Activated naive CD4-positive, alpha-beta T cell treated with anti-CD3 and anti-CD28 coated beads for 36 hours (primary cell): ENCODE measurements around the gene RCOR1. TPM values are rescaled to one million over a fixed set of nuclear protein-coding genes. Genes with fewer than 3 reads are reported as not detected.

Source experiments
- CTCF ChIA-PET: fragments of 350-600 bp; sonication (Branson Sonifier 250); formaldehyde crosslinking; loops from one replicate; lab custom pipeline; 2021; ENCODE audit warnings: antibody characterized with exemption; lab: Charles Lee
- DNase-seq: peaks from one replicate; pipeline ENCODE4 v3.0.0-alpha.2; 2020
- H3K27ac Mint-ChIP-seq: one replicate; pipeline ENCODE4 v1.8.0; 2021; ENCODE audit warnings: mild to moderate bottlenecking, mixed read lengths
- H3K27me3 Mint-ChIP-seq: one replicate; pipeline ENCODE4 v1.8.0; 2021; ENCODE audit warnings: low read depth, mixed read lengths
- H3K36me3 Mint-ChIP-seq: one replicate; pipeline ENCODE4 v1.8.0; 2021; ENCODE audit warnings: low read depth, mixed read lengths
- H3K4me1 Mint-ChIP-seq: one replicate; pipeline ENCODE4 v1.8.0; 2021; ENCODE audit warnings: low read depth, mixed read lengths
- H3K4me3 Mint-ChIP-seq: one replicate; pipeline ENCODE4 v1.8.0; 2021; ENCODE audit warnings: mild to moderate bottlenecking, moderate library complexity, mixed read lengths
- H3K9me3 Mint-ChIP-seq: one replicate; pipeline ENCODE4 v1.8.0; 2021; ENCODE audit warnings: mixed read lengths
- intact Hi-C: fragments of 100-400 bp; cut with micrococcal nuclease; formaldehyde crosslinking; loops from one replicate; pipeline ENCODE4 v1.15.1; 2023
- total RNA-seq, 2 experiments: library from RNA; stranded (reverse); gene quantifications; one replicate each; pipeline ENCODE4 v1.2.3, GENCODE V29; 2021

RCOR1 gene
- total RNA-seq, 2 experiments from 2014 or later, result 11.9 to 12.2 TPM

DNA sequence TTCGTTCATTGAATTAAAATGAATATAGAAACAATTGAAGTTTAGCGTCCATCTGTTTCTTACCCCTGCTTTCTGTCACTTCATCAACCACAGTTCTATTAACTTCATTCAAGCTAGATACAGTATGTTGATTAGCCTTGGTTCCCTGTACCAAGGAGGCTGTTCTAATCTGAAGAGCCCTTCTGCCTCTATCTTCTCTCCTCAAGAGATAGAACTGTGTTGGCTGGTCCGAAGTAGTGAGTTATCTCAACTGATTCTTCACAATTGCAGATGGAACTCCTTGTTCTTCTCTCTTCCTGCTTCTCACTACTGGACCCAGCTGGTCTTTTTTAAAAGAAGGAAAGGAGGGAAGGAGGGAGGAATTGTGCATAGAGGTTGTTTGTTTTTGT lies 102.7 kb downstream of the RCOR1 start:
- Mint-ChIP-seq H3K27me3 (no peaks in the 10 kb centered on the region), H3K27ac (no peak overlapping the region)

GRCh38 chr14:102696332-102696731 lies 103.9 kb downstream of the RCOR1 start:
- Mint-ChIP-seq H3K27ac (no peak overlapping the region), H3K36me3 (peaks cover 2% of the 10 kb centered on the region), H3K4me3 (no peak overlapping the region), H3K27me3 (no peaks in the 10 kb centered on the region), H3K9me3 (no peaks in the 10 kb centered on the region), H3K4me1 (peaks cover 19% of the 10 kb centered on the region)
- intact Hi-C loops, result loop anchor here (5.0 kb wide), 1 partner anchor 381 kb away; no protein-coding TSS in a partner anchor
- no peak for DNase-seq
- CTCF ChIA-PET, result interaction anchor here (0.6 to 2.3 kb wide), 4 partner anchors 99 to 539 kb away, joined by 4 to 7 read pairs (median 4); no protein-coding TSS in a partner anchor

More for the DNA sequence above, 102.7 kb downstream of the RCOR1 start:
- Mint-ChIP-seq H3K4me3 (no peak overlapping the region), H3K4me1 (peaks cover 19% of the 10 kb centered on the region), H3K9me3 (no peaks in the 10 kb centered on the region), H3K36me3 (peaks cover 2% of the 10 kb centered on the region)
- no peak for DNase-seq
- CTCF ChIA-PET, result interaction anchor here (0.7 to 3.2 kb wide), 24 partner anchors 9 to 597 kb away, joined by 3 to 12 read pairs (median 4); no protein-coding TSS in a partner anchor
- intact Hi-C loops, result loop anchor here (2.0 to 5.0 kb wide), 3 partner anchors 80 to 382 kb away; no protein-coding TSS in a partner anchor

- H3K4me1 Mint-ChIP-seq, result peaks cover 19% of the 10 kb centered on the region
- no peak for DNase-seq
- intact Hi-C loops, result loop anchor here (5.0 kb wide), 1 partner anchor 380 kb away; no protein-coding TSS in a partner anchor
- H3K27me3 Mint-ChIP-seq, result no peaks in the 10 kb centered on the region
- H3K9me3 Mint-ChIP-seq, result no peaks in the 10 kb centered on the region
- CTCF ChIA-PET, result interaction anchor here (0.7 kb wide), 1 partner anchor 538 kb away, joined by 4 read pairs; no protein-coding TSS in a partner anchor
- H3K4me3 Mint-ChIP-seq, result no peak overlapping the region
- no peak overlapping the region for H3K27ac Mint-ChIP-seq
- H3K36me3 Mint-ChIP-seq, result peaks cover 4% of the 10 kb centered on the region
These were observed 104.5 kb downstream of the RCOR1 start for GRCh38 chr14:102696856-102697495.

- H3K4me3 Mint-ChIP-seq, result no peak overlapping the region
- H3K27ac Mint-ChIP-seq, result no peak overlapping the region
- peaks cover 4% of the 10 kb centered on the region for H3K36me3 Mint-ChIP-seq
- CTCF ChIA-PET, result no interaction called here
- H3K27me3 Mint-ChIP-seq, result no peaks in the 10 kb centered on the region
- intact Hi-C loops, result loop anchor here (5.0 kb wide), 1 partner anchor 380 kb away; no protein-coding TSS in a partner anchor
- H3K9me3 Mint-ChIP-seq, result no peaks in the 10 kb centered on the region
- peaks cover 19% of the 10 kb centered on the region for H3K4me1 Mint-ChIP-seq
- no peak for DNase-seq
These were observed 105.1 kb downstream of the RCOR1 start for GRCh38 chr14:102697501-102697900.

DNA sequence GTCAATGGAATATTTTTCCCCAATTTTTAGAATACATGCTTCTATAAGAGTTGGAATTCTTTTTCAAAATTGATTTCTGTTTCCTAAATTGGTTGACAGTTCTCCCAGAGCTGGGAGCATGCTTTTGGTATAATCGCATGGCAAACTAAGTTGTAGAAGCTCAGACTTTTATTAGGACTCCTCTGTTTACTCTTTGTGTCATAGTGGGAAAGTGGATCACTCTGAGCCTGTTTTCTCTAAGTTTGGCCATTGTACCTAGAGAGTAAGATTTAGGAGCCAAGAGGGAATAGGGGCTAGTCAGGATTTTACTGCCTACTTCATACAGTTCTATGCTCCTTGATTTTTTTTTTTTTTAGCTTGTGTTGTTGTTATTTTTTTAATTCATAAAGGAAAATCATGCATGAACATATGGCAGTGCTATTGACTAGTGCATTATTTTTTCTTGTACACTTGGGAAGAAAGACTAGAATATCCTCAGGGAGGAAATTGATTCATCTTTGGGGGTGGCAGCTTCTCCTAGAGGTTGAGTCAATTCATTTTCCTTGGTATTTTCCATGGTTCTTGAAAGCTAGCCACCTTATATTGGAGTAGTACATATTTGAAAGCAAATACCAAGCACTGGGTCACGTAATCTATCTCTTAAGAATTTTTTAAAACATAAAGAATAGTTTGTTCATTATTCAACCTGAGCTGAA lies 107.1 kb downstream of the RCOR1 start:
- H3K27ac Mint-ChIP-seq, result no peak overlapping the region
- CTCF ChIA-PET, result interaction anchor here (0.6 to 0.8 kb wide), 3 partner anchors 84 to 571 kb away, joined by 3 read pairs; no protein-coding TSS in a partner anchor
- intact Hi-C loops, result loop anchor here (5.0 kb wide), 1 partner anchor 378 kb away; no protein-coding TSS in a partner anchor

GRCh38 chr14:102708494-102708893 lies 116.0 kb downstream of the RCOR1 start:
- intact Hi-C loops, result no loop called here
- peaks cover 14% of the 10 kb centered on the region for H3K36me3 Mint-ChIP-seq
- no peaks in the 10 kb centered on the region for H3K4me1 Mint-ChIP-seq
- DNase-seq, result no peak
- H3K27ac Mint-ChIP-seq, result no peak overlapping the region
- no peak overlapping the region for H3K4me3 Mint-ChIP-seq
- CTCF ChIA-PET, result interaction anchor here (0.7 kb wide), 1 partner anchor 226 kb away, joined by 5 read pairs; no protein-coding TSS in a partner anchor
- H3K9me3 Mint-ChIP-seq, result peaks cover 5% of the 10 kb centered on the region
- no peaks in the 10 kb centered on the region for H3K27me3 Mint-ChIP-seq

More for the DNA sequence above, 107.1 kb downstream of the RCOR1 start:
- H3K9me3 Mint-ChIP-seq, result no peaks in the 10 kb centered on the region
- no peak overlapping the region for H3K4me3 Mint-ChIP-seq
- no peaks in the 10 kb centered on the region for H3K27me3 Mint-ChIP-seq
- H3K4me1 Mint-ChIP-seq, result peaks cover 19% of the 10 kb centered on the region
- no peak for DNase-seq
- peaks cover 16% of the 10 kb centered on the region for H3K36me3 Mint-ChIP-seq

GRCh38 chr14:102711207-102711606 lies 118.8 kb downstream of the RCOR1 start:
- DNase-seq, result no peak
- Mint-ChIP-seq H3K4me3 (no peak overlapping the region), H3K27me3 (no peaks in the 10 kb centered on the region), H3K4me1 (peaks cover 6% of the 10 kb centered on the region), H3K9me3 (peaks cover 1% of the 10 kb centered on the region), H3K36me3 (peaks cover 21% of the 10 kb centered on the region), H3K27ac (no peak overlapping the region)
- intact Hi-C loops, result no loop called here
- CTCF ChIA-PET, result interaction anchor here (0.8 kb wide), 1 partner anchor 17 kb away, joined by 3 read pairs; no protein-coding TSS in a partner anchor

- Mint-ChIP-seq H3K36me3 (peaks cover 21% of the 10 kb centered on the region), H3K4me1 (peaks cover 8% of the 10 kb centered on the region), H3K4me3 (no peak overlapping the region), H3K9me3 (no peaks in the 10 kb centered on the region), H3K27me3 (no peaks in the 10 kb centered on the region), H3K27ac (no peak overlapping the region)
- CTCF ChIA-PET, result interaction anchor here (0.8 to 2.3 kb wide), 2 partner anchors 17 to 18 kb away, joined by 3 to 12 read pairs; no protein-coding TSS in a partner anchor
- DNase-seq, result no peak
- intact Hi-C loops, result no loop called here
These were observed 119.5 kb downstream of the RCOR1 start for GRCh38 chr14:102711946-102712345.

DNA sequence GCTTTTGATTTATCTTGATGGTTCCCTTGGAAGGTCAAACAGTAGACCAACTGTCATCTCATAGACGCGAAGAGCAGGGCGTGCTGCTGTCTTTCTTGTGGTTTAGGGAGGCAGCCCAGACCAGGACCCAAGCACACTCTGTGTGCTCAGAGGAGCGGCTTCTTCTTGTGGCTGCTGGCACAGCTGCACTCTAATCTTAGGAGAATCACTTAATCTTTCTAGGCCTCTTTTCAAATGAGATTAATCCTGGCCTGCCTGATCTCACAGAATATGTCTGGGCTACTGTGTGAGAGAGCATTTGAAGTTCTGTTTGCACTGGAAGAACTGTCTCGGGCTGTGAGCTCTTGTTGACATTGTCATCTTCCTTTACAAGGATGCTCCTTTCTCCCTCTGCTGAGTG lies 124.8 kb downstream of the RCOR1 start:
- intact Hi-C loops, result no loop called here
- CTCF ChIA-PET, result no interaction called here

DNA sequence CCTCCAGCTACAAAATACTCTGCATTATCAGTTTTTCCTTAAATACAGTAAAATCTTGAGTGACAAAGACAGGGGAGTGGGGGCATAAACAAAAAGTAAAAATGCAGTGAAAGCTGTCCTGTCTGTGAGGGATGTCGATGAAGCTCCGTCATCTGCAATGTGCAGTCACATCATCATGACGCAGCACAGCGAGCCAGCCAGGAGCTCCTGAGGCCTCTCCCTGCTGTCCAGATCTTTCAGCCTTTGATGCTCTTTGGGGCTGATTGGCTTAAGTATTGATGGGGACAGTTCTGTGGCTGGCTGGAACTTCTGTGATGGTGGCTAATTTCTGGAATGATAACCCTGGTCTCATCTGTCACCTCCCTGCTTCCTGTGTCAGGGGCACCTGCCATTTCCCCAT lies 130.2 kb downstream of the RCOR1 start:
- intact Hi-C loops, result no loop called here
- CTCF ChIA-PET, result interaction anchor here (0.7 to 1.1 kb wide), 3 partner anchors 128 to 382 kb away, joined by 3 read pairs; no protein-coding TSS in a partner anchor
- no peaks in the 10 kb centered on the region for H3K4me1 Mint-ChIP-seq
- H3K36me3 Mint-ChIP-seq, result peaks cover 19% of the 10 kb centered on the region
- H3K4me3 Mint-ChIP-seq, result no peak overlapping the region
- no peaks in the 10 kb centered on the region for H3K9me3 Mint-ChIP-seq
- no peak for DNase-seq
- H3K27ac Mint-ChIP-seq, result no peak overlapping the region
- H3K27me3 Mint-ChIP-seq, result no peaks in the 10 kb centered on the region

More for the DNA sequence above, 124.8 kb downstream of the RCOR1 start:
- no peak for DNase-seq
- no peaks in the 10 kb centered on the region for H3K27me3 Mint-ChIP-seq
- H3K4me1 Mint-ChIP-seq, result peaks cover 14% of the 10 kb centered on the region
- H3K4me3 Mint-ChIP-seq, result no peak overlapping the region
- H3K9me3 Mint-ChIP-seq, result no peaks in the 10 kb centered on the region
- no peak overlapping the region for H3K27ac Mint-ChIP-seq
- H3K36me3 Mint-ChIP-seq, result peaks cover 22% of the 10 kb centered on the region

DNA sequence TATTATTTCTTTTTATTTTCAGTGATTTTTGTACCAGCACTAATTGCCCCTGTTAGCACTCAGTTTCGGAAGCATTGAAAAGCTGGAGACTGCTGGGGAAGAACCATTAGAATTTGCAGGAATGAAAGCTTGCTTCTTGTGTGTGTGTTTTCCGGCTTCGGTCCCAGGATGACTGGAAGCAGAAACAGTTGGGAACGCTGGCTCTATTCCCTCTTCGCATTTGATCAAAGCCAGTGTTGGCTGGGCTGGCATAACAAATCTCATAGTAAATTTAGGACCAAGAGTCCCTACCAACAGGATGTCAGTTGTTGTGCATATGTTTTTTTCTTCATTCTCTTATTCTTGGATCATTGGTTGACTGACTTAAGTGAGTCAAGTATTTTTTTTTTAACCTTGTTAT lies 131.2 kb downstream of the RCOR1 start:
- H3K36me3 Mint-ChIP-seq, result peaks cover 16% of the 10 kb centered on the region
- H3K27ac Mint-ChIP-seq, result no peak overlapping the region
- no peak for DNase-seq
- no peaks in the 10 kb centered on the region for H3K9me3 Mint-ChIP-seq
- CTCF ChIA-PET, result no interaction called here
- no peaks in the 10 kb centered on the region for H3K27me3 Mint-ChIP-seq
- no peak overlapping the region for H3K4me3 Mint-ChIP-seq
- no peaks in the 10 kb centered on the region for H3K4me1 Mint-ChIP-seq
- intact Hi-C loops, result no loop called here
